Skeletal muscle tissue (tissue), 5 donors: ENCODE results near the gene HMGB3. TPM values are rescaled to one million over a fixed set of nuclear protein-coding genes. Genes with fewer than 3 reads are reported as not detected.

Source experiments
- H3K27ac ChIP-seq: one replicate; pipeline ENCODE4 v1.7.0; 2013; ENCODE audit warnings: mild to moderate bottlenecking, low read depth, low read length, inconsistent platforms
- H3K27me3 ChIP-seq, 3 donors: one replicate each; pipeline ENCODE4 v1.7.0; 2013; ENCODE audit warnings: low read length in 3 of 3; ENCODE audit not compliant: control insufficient read depth in 3 of 3, insufficient read depth in 3 of 3
- H3K36me3 ChIP-seq, 3 donors: one replicate each; pipeline ENCODE4 v1.7.0; 2013; ENCODE audit warnings: low read length in 3 of 3; ENCODE audit not compliant: control insufficient read depth in 3 of 3, insufficient read depth in 3 of 3
- H3K4me1 ChIP-seq, 3 donors: one replicate each; pipeline ENCODE4 v1.7.0; 2013; ENCODE audit warnings: low read length in 3 of 3, mild to moderate bottlenecking in 3 of 3; ENCODE audit not compliant: control insufficient read depth in 3 of 3, insufficient read depth in 3 of 3
- H3K4me3 ChIP-seq, 3 donors: one replicate each; pipeline ENCODE4 v1.7.0; 2013; ENCODE audit warnings: low read length in 3 of 3
- H3K9ac ChIP-seq, 3 donors: one replicate each; pipeline ENCODE4 v1.7.0; 2013; ENCODE audit warnings: low read length in 3 of 3, mild to moderate bottlenecking in 3 of 3, moderate library complexity in 2 of 3, low read depth in 1 of 3
- H3K9me3 ChIP-seq, 3 donors: one replicate each; pipeline ENCODE4 v1.7.0; 2013; ENCODE audit warnings: low read length in 3 of 3; ENCODE audit not compliant: control insufficient read depth in 3 of 3
- small RNA-seq: library from RNA; depleted of rRNA; stranded (forward); fragments of <200 nt; gene quantifications from one replicate; pipeline ENCODE3, GENCODE V24; 2014
- total RNA-seq: library from RNA; depleted of rRNA; stranded (reverse); fragments of >200 nt; gene quantifications from one replicate; pipeline ENCODE4 v1.2.3, GENCODE V29; 2014
- donor health status: Osteomylitis.

Gene HMGB3
- total RNA-seq, 1 donor from 2014 or later = 10.4 TPM

DNA sequence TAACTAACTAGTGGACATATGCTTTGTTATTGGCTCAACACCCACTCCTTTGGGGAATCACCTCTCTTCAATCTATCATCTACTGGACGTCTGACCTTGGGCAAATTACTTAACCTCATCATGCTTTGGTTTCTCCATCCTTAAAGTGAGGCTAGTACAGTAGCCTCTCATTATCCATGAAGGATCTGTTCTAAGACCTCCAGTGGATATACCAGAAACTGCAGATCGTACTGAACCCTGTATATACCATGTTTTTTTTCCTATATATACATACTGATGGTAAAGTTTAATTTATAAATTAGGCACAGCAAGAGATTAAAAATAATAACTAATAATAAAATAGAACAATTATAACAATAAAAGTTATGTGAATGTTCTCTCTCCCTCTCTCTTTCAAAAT lies 56.2 kb downstream of the HMGB3 start:
- H3K27me3 ChIP-seq = no peaks in the 10 kb centered on the region

More for the DNA sequence above, 56.2 kb downstream of the HMGB3 start:
- Histone ChIP-seq H3K27ac (no peak overlapping the region), H3K4me3 (no peak overlapping the region), H3K4me1 (no peaks in the 10 kb centered on the region), H3K36me3 (no peaks in the 10 kb centered on the region), H3K9ac (no peak overlapping the region), H3K9me3 (no peaks in the 10 kb centered on the region)

Small RNAs within 50 kb of the gene (small RNA-seq; reads per million reads assigned to genes)
- gene RNA5SP525 = not detected
- not detected for gene RNU6-383P
- not detected for gene RPL12P50

Other genes starting within 250 kb of the HMGB3 start
- 25.1 TPM for gene CD99L2, start 84.7 kb upstream of the HMGB3 start, total RNA-seq
- not detected for gene GPR50, start 193.2 kb downstream of the HMGB3 start, total RNA-seq